Osteoblast (primary cell): Measurements from ENCODE around the gene MESD. TPM values are rescaled to one million over a fixed set of nuclear protein-coding genes. Genes with fewer than 3 reads are reported as not detected.

Experiments used
- DNase-seq: peaks from one replicate; pipeline ENCODE4 v3.0.0; 2011; ENCODE audit warnings: low spot score, mixed read lengths; ENCODE audit not compliant: insufficient read length; ENCODE audit errors: missing footprints
- H2AFZ ChIP-seq: 2 replicates; pipeline ENCODE4 v1.6.0; 2011; ENCODE audit warnings: mild to moderate bottlenecking, low read length
- H3K27ac ChIP-seq: 2 replicates; pipeline ENCODE4 v1.5.1; 2011; ENCODE audit warnings: mild to moderate bottlenecking, low read depth, low read length, moderate library complexity
- H3K27me3 ChIP-seq: 2 replicates; pipeline ENCODE4 v1.6.0; 2012; ENCODE audit warnings: mild to moderate bottlenecking, control low read depth, inconsistent platforms, low read length, moderate library complexity; ENCODE audit not compliant: insufficient read depth
- H3K36me3 ChIP-seq: 2 replicates; pipeline ENCODE4 v1.5.1; 2011; ENCODE audit warnings: mild to moderate bottlenecking, low read length, control low read depth, moderate library complexity; ENCODE audit not compliant: insufficient read depth
- H3K4me1 ChIP-seq: 2 replicates; pipeline ENCODE4 v1.5.1; 2011; ENCODE audit warnings: mild to moderate bottlenecking, low read length, control low read depth, moderate library complexity; ENCODE audit not compliant: insufficient read depth
- H3K4me2 ChIP-seq: 2 replicates; pipeline ENCODE4 v1.6.0; 2011; ENCODE audit warnings: mild to moderate bottlenecking, low read length; ENCODE audit not compliant: insufficient read depth
- H3K4me3 ChIP-seq: fragments of 200-600 bp; sonication (generic); 3 replicates; pipeline ENCODE4 v1.5.1; 2012; ENCODE audit warnings: mild to moderate bottlenecking, low read length, inconsistent platforms; ENCODE audit not compliant: insufficient read depth
- H3K79me2 ChIP-seq: 2 replicates; pipeline ENCODE4 v1.6.0; 2012; ENCODE audit warnings: mild to moderate bottlenecking, low read length, control low read depth, inconsistent platforms; ENCODE audit not compliant: insufficient read depth
- H3K9me3 ChIP-seq: 2 replicates; pipeline ENCODE4 v1.5.1; 2011; ENCODE audit warnings: low read depth, low read length, control low read depth
- H4K20me1 ChIP-seq: 2 replicates; pipeline ENCODE4 v1.6.0; 2012; ENCODE audit warnings: mild to moderate bottlenecking, low read length, control low read depth; ENCODE audit not compliant: insufficient read depth
- total RNA-seq: library from RNA; depleted of rRNA; stranded (reverse); fragments of >200 nt; gene quantifications from 2 replicates; pipeline ENCODE4 v1.2.3, GENCODE V29; 2012
- TF ChIP-seq, protein P1 (sequence below): IDR thresholded peaks from 2 replicates; pipeline ENCODE4 v1.5.1; 2011; ENCODE audit warnings: mild to moderate bottlenecking, low read depth, low read length, moderate library complexity; ENCODE audit errors: extremely low read depth

The MESD gene
- total RNA-seq, 1 donor = 16.6 TPM

DNA sequence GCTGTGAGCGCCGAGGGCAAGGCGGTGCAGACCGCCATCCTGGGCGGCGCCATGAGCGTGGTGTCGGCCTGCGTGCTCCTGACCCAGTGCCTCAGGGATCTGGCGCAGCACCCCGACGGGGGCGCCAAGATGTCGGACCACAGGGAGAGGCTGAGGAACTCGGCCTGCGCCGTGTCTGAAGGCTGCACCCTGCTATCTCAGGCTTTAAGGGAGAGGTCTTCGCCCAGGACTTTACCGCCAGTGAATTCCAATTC lies 13.4 kb upstream of the MESD start:
- no peak for DNase-seq
- Histone ChIP-seq H3K27me3 (no peaks in the 10 kb centered on the region), H3K36me3 (peaks cover 6% of the 10 kb centered on the region), H3K4me2 (peak overlapping the region; percentile 84), H3K4me3 (peak overlapping the region; percentile 92), H3K4me1 (peaks cover 14% of the 10 kb centered on the region), H3K9me3 (no peaks in the 10 kb centered on the region), H4K20me1 (peaks cover 14% of the 10 kb centered on the region), H3K79me2 (peaks cover 55% of the 10 kb centered on the region), H3K27ac (no peak overlapping the region), H2AFZ (no peak overlapping the region)
- TF ChIP-seq, protein P1, sequence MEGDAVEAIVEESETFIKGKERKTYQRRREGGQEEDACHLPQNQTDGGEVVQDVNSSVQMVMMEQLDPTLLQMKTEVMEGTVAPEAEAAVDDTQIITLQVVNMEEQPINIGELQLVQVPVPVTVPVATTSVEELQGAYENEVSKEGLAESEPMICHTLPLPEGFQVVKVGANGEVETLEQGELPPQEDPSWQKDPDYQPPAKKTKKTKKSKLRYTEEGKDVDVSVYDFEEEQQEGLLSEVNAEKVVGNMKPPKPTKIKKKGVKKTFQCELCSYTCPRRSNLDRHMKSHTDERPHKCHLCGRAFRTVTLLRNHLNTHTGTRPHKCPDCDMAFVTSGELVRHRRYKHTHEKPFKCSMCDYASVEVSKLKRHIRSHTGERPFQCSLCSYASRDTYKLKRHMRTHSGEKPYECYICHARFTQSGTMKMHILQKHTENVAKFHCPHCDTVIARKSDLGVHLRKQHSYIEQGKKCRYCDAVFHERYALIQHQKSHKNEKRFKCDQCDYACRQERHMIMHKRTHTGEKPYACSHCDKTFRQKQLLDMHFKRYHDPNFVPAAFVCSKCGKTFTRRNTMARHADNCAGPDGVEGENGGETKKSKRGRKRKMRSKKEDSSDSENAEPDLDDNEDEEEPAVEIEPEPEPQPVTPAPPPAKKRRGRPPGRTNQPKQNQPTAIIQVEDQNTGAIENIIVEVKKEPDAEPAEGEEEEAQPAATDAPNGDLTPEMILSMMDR = no peak

DNA sequence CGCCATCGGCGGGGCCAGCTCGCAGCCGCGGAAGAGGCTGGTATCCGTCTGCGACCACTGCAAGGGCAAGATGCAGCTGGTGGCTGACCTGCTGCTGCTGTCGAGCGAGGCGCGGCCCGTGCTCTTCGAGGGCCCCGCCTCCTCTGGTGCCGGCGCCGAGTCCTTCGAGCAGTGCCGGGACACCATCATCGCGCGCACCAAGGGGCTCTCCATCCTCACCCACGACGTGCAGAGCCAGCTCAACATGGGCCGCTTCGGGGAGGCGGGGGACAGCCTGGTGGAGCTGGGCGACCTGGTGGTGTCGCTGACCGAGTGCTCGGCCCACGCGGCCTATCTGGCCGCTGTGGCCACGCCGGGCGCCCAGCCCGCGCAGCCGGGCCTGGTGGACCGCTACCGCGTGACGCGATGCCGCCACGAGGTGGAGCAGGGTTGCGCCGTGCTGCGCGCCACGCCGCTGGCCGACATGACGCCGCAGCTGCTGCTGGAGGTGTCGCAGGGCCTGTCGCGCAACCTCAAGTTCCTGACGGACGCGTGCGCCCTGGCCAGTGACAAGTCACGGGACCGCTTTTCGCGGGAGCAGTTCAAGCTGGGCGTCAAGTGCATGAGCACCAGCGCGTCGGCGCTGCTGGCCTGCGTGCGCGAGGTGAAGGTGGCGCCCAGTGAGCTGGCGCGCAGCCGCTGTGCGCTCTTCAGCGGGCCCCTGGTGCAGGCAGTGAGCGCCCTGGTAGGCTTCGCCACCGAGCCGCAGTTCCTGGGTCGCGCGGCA lies 12.9 kb upstream of the MESD start:
- Histone ChIP-seq H3K36me3 (peaks cover 6% of the 10 kb centered on the region), H3K27me3 (no peaks in the 10 kb centered on the region), H3K79me2 (peaks cover 52% of the 10 kb centered on the region), H3K9me3 (no peaks in the 10 kb centered on the region), H4K20me1 (peaks cover 12% of the 10 kb centered on the region), H2AFZ (no peak overlapping the region), H3K27ac (peak overlapping the region; percentile 41), H3K4me2 (peak overlapping the region; percentile 84), H3K4me1 (peaks cover 14% of the 10 kb centered on the region), H3K4me3 (peak overlapping the region; percentile 92)
- TF ChIP-seq, protein P1 = no peak
- DNase-seq = peak; percentile 89

DNA sequence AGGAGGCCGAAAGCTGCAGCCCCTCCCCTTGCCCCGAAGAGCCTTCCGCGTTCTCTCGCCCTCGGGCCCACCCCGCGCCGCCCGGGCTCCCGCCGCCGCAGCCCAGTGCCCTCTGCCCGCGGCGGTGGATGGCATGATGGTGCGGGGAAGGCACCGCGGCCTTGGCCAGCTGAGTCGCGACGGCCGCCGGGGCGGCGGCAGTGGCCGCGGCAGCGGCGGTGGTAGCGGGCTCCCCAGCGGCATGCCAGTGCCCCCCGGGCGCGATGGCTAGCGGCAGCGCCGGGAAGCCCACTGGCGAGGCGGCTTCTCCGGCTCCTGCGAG lies 12.4 kb upstream of the MESD start:
- H3K79me2 ChIP-seq = peaks cover 49% of the 10 kb centered on the region
- peaks cover 12% of the 10 kb centered on the region for H4K20me1 ChIP-seq
- H3K27ac ChIP-seq = peak overlapping the region; percentile 41
- peak overlapping the region; percentile 84 for H3K4me2 ChIP-seq
- peaks cover 14% of the 10 kb centered on the region for H3K4me1 ChIP-seq
- H3K9me3 ChIP-seq = no peaks in the 10 kb centered on the region
- H3K4me3 ChIP-seq = peak overlapping the region; percentile 92
- no peak for DNase-seq
- TF ChIP-seq, protein P1 = no peak
- peak overlapping the region; percentile 45 for H2AFZ ChIP-seq
- H3K36me3 ChIP-seq = peaks cover 6% of the 10 kb centered on the region
- no peaks in the 10 kb centered on the region for H3K27me3 ChIP-seq

DNA sequence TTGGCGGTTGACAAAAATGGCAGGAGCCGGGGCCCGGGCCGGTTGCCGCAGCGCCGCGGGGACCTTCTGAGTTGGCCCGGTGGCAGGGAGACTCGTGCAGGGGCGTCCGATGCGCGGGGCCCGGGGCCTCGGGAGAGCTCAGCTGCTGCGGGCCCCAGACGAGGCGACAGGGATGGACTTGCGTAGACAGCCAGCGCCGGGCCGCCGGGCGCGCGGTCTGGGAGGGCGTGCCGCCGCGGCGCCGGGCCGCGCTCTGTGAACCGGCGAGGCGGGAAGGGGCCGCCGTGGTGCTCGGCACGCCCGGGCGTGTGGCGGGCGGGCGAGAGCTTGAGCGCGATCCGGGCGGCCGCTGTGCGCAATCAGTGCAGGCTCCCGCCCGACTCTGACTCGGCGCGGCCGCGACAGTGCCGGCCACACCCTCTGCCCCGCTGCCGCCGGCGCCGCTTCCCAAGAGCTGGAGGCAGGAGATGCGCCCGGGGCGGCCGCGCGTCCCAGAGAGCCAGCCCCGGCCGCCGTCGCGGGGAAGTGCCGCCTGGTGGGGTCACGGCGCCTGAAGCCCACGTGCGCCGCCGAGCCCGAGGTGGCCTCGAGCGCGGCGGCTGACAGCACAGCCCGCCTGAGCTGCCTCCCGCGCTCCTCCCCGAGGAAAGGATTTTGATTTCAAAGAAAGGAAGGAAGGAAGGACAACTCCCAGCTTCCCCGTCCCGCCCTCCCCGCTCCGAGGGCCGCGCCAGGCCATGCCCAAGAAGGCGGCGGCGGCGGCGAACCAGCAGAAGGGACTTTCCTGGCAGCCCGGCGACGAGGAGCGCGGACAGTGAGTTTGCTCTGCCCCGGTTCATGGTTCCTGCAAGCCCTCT lies 11.8 kb upstream of the MESD start:
- peaks cover 46% of the 10 kb centered on the region for H3K79me2 ChIP-seq
- H3K36me3 ChIP-seq = peaks cover 6% of the 10 kb centered on the region
- peak overlapping the region; percentile 92 for H3K4me3 ChIP-seq
- peak overlapping the region; percentile 74 for H2AFZ ChIP-seq
- TF ChIP-seq, protein P1 = no peak
- no peaks in the 10 kb centered on the region for H3K27me3 ChIP-seq
- H3K4me2 ChIP-seq = peak overlapping the region; percentile 84
- H3K9me3 ChIP-seq = no peaks in the 10 kb centered on the region
- peaks cover 14% of the 10 kb centered on the region for H3K4me1 ChIP-seq
- H4K20me1 ChIP-seq = peaks cover 12% of the 10 kb centered on the region
- peak; percentile 93 for DNase-seq
- peak overlapping the region; percentile 72 for H3K27ac ChIP-seq
